RPMI7951 (cell line): ENCODE measurements around the gene CDC45. TPM values are rescaled to one million over a fixed set of nuclear protein-coding genes. Genes with fewer than 3 reads are reported as not detected.
A peak's percentile ranks its signal among the peaks of the same experiment; 100 is the strongest.

Experiments used
- DNase-seq: peaks from one replicate; pipeline ENCODE4 v3.0.0-alpha.2; 2012; ENCODE audit warnings: low read depth
- total RNA-seq: library from RNA; depleted of rRNA; stranded (reverse); fragments of >200 nt; shearing (Covaris generic); gene quantifications from 2 replicates; pipeline ENCODE4 v1.2.3, GENCODE V29; 2014

Gene CDC45
- total RNA-seq, 1 experiment from 2014 or later, result 32.2 TPM

GRCh38 chr22:19469421-19469820, 10.3 kb upstream of the CDC45 start:
- DNase-seq, result no peak

GRCh38 chr22:19470010-19470409, 9.7 kb upstream of the CDC45 start:
- DNase-seq, result no peak

- no peak for DNase-seq
Observed at GRCh38 chr22:19471572-19471971, 8.1 kb upstream of the CDC45 start.

- no peak for DNase-seq
Observed at GRCh38 chr22:19472233-19472632, 7.5 kb upstream of the CDC45 start.

GRCh38 chr22:19473578-19473977, 6.1 kb upstream of the CDC45 start:
- DNase-seq, result no peak

GRCh38 chr22:19476023-19476422, 3.7 kb upstream of the CDC45 start:
- no peak for DNase-seq

- peak; percentile 11 for DNase-seq
Observed at GRCh38 chr22:19477321-19478044, 2.2 kb upstream of the CDC45 start.

- DNase-seq, result no peak
Observed at GRCh38 chr22:19478045-19478900, 1.4 kb upstream of the CDC45 start.

- peak; percentile 76 for DNase-seq
Observed at GRCh38 chr22:19478901-19479354, 792 bp upstream of the CDC45 start, which contains the start of gene UFD1. UFD1 (minus strand) TSS chr22:19479193; CDS start chr22:19479085, 108 bp downstream.

- no peak for DNase-seq
Observed at GRCh38 chr22:19480173-19480568, 451 bp downstream of the CDC45 start.

- no peak for DNase-seq
Observed at GRCh38 chr22:19480789-19481188, 1.1 kb downstream of the CDC45 start.

- DNase-seq, result no peak
Observed at GRCh38 chr22:19482297-19482696, 2.6 kb downstream of the CDC45 start.

- DNase-seq, result no peak
Observed at GRCh38 chr22:19483481-19484244, 3.9 kb downstream of the CDC45 start.

- DNase-seq, result no peak
Observed at GRCh38 chr22:19488285-19488684, 8.6 kb downstream of the CDC45 start.

GRCh38 chr22:19488884-19489843, 9.4 kb downstream of the CDC45 start:
- peak; percentile 17 for DNase-seq

- no peak for DNase-seq
Observed at GRCh38 chr22:19490628-19491230, 11.0 kb downstream of the CDC45 start.

- DNase-seq, result no peak
Observed at GRCh38 chr22:19492504-19493174, 12.9 kb downstream of the CDC45 start.

- no peak for DNase-seq
Observed at GRCh38 chr22:19494001-19494560, 14.4 kb downstream of the CDC45 start.

- DNase-seq, result no peak
Observed at GRCh38 chr22:19494676-19495173, 15.0 kb downstream of the CDC45 start.
